Measurements from ENCODE around the gene NPM3.
"Not testable (repeated sequence)": the region's sequence is repeated elsewhere in the genome, so short reads cannot be mapped to it uniquely, and the experiment has no call there.

The NPM3 gene

GRCh38 chr10:101803511-101803910 is 20.3 kb upstream of the NPM3 start:
- DNase-seq (ENCODE audit: low spot score) = no peak

GRCh38 chr10:101797403-101798059 is 14.3 kb upstream of the NPM3 start:
- DNase-seq (ENCODE audit: low spot score) = no peak

DNA sequence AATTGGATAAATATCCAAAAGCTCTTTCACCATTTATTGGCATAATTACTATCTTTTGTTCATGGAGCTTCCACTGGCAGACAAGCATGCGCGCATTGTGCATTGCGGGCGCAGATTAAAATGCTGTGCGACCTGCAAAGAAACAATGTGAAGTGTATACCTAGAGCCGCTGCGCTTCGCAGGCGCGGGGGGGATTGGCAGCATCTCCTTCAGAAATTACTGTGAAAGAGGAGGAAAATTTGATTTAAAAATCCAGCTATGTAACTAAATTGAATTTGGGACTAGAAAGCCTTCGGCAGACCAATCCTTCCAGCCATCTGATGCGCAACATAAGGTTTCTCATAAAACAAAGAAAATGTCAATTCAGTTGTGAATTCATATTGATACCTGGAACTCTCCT is 10.3 kb upstream of the NPM3 start:
- DNase-seq (ENCODE audit: low spot score) = no peak

GRCh38 chr10:101789686-101790085 is 6.4 kb upstream of the NPM3 start:
- DNase-seq (ENCODE audit: low spot score) = no peak

DNA sequence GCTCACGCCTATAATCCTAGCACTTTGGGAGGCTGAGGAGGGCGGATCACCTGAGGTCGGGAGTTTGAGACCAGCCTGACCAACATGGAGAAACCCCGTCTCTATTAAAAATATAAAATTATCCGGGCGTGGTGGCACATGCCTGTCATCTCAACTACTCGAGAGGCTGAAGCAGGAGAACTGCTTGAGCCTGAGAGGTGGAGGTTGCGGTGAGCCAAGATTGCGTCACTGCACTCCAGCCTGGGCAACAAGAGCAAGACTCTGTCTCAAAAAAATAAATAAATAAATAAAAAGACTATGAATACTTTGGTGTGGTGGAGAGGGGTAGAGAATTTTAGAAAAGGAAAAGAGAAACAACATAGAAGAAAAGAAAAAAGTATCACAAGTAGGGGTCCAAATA is 6.0 kb upstream of the NPM3 start:
- not testable (repeated sequence) for DNase-seq (ENCODE audit: low spot score)

GRCh38 chr10:101785801-101786200 is 2.6 kb upstream of the NPM3 start:
- no peak for DNase-seq (ENCODE audit: low spot score)

DNA sequence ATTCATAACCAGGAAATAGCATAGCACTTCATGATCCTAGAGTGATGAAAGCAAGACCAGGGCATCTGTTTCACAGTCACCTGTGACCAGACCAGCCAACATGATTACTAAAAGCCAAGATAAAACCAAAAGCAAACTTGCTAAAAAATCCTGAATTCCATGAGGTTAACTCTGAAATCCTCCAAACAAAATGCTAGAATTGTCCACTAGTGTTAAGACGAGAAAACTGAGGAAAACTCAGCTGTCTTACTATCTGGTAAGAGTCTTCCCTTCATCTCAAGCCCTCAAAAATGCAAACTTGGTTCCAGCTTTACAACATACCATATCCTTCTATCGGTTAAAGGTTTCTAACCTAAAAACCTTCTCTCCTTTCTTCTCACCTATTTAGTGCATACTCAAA is 1.3 kb upstream of the NPM3 start:
- no peak for DNase-seq (ENCODE audit: low spot score)

GRCh38 chr10:101783736-101784118 is 481 bp upstream of the NPM3 start:
- DNase-seq (ENCODE audit: low spot score) = peak; percentile 33

DNA sequence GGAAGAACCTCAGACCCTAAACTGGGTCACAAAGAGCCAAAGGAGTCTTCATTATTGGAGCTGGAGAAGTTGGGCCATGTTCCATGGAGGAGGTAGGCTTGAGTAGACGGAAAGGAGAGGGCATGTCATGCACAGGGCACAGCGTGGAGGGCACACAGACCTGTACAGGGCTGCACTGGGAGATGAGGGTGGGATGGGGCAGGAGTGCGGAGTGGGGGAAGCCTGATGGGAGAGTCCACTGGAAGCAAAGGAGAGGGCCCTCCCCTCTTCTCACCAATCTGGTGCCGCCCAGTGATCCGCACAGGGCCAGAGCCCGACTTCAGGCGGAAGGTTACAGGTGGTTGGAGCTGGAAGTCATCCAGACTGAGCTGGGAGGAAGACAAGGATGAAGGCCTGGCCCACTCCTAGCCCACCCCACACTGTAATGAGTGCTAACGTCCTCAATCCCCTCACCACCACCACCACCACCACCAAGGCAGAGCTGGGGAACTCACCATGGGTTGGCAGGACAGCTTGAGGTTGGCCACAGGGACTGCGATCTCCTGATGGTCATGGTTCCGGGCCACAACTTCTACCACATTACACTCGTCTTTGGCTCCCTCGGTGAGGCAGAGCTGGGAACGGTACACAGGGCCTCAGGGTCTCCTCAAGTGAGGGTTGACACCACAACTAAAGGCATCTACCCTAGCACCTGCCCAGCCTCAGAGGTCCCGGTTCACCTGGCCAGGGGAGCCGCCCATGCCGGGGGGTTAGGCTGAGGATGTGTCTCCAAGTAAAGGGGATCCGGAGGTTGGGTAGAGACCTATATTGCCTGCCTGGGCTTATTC is 1.0 kb downstream of the NPM3 start:
- peak; percentile 13 for DNase-seq (ENCODE audit: low spot score)

GRCh38 chr10:101781655-101781983 is 1.6 kb downstream of the NPM3 start:
- DNase-seq (ENCODE audit: low spot score) = no peak

- peak; percentile 80 for DNase-seq (ENCODE audit: low spot score)
Measured at GRCh38 chr10:101780818-101781654, 2.2 kb downstream of the NPM3 start.

- peak; percentile 24 for DNase-seq (ENCODE audit: low spot score)
Measured at GRCh38 chr10:101780187-101780817, 2.9 kb downstream of the NPM3 start.

DNA sequence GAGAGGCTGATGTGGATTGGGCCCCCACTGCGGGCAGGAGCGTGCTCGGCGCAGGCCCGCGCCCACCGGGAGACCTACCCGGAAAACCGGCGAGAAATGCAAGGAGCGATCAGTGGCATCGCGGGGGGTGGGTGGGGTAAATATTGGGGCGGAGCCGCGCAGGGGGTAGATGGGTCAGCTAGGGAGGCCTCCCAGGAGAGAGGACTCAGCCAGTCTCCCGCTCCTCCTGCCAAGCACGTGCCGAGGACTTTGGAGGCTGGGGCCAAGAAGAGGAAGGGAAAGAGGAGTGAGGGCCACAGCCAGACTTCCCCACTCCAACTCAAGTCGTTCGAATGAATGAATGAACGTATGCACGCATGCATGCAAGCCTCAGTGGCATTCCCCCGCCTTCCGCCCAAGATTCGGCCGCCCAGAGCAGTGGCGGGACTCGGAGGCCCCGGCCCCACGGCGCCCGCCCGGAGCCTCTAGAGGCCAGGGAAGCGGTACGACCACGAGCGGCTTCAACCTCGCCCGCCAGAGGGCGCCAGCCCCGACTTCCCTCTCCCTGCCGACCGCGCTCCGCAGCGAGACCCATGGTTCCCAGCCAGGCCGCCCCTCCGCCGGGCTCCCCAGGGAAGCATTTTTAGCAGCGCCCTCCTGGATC is 3.6 kb downstream of the NPM3 start:
- peak; percentile 81 for DNase-seq (ENCODE audit: low spot score)

DNA sequence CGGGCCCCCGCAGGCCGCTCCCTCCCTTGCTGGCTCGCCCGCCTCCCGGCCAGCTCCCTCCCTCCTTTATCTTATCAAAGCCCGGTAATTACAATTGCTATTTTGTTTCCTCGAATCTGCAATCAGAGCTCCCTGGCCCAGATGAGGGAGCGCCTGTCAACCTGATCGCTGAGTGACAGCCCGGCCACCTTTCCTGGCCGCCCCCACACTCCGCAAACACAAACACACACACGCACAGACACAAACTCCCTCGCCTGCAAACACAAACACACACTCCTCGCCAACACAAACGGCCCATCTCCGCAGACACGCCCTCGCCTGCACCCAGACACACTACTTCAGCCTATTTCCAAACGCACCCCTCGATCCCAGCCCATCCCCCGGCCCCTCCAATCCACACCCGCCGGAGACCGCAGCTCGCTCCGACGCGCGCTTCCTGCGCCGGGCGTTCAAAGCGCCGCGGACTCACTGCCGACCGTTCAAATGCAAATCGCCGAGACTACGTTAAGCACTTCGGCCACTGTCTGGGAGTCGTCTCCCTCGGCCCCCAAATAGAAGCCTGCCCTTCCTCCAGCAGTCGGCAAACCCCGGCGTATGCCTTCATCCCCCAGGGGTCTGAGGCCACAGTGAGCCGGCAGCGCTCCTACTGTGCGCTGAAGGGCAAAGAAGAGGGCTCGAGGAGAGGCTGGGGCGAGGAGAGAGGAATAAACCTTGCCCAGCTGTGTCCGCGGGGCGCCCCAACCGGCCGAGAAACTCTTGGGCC is 4.3 kb downstream of the NPM3 start:
- DNase-seq (ENCODE audit: low spot score) = no peak

DNA sequence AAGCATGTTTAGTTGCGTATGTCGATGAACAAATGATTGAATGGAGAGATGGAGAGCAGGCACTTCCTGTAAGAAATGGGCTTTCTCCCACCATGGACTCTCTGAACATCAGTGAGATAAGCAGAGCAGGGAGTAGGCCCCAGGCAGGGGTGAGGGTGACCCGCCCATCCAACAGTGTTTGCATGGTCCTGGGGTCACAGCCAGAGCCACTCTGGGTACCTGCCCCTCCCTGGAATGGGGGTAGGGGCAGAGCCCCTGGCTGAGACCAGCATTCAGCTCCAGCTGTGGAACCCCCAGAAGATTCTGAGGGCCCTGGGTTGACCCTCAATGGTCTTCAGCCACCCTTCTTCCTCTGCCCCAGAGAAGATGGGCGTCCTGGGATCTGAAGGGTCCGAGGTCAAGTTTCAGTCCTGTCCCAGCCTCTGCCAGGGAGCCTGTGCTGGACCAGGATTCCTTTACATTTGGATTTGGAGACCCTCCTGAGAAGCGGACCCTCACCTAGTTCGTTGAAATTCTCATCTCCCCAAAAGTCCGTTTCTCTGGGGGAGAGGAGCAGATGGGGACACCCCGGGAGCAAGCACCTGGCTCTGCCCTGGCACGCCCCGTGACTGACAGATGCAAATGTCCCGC is 5.0 kb downstream of the NPM3 start:
- DNase-seq (ENCODE audit: low spot score) = no peak

DNA sequence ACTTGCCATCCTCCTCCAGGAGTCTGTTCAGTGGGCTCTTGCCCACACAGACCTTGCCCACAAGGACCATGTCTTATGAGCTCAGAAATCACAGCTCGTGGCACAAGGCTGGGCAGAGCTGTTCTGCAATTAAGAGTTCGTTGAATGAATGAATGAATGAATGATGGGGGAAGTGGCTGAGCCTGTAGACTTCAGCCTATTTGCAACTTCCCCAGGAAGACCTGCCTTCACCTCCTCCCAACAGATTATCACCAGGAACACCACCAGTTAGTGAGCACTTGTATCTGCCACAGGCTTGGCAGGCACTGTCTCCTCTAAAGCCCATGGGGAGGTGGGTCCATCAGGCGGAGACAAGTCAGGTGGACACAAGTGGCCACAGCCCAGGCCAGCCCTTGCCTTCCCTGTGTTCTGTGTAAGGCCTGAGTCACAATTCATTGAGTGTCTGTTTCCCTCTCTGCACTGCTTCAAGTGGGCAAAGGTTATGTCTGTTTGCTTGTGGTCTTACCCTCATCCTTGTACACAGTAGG is 5.6 kb downstream of the NPM3 start:
- no peak for DNase-seq (ENCODE audit: low spot score)

- peak; percentile 24 for DNase-seq (ENCODE audit: low spot score)
Measured at GRCh38 chr10:101776161-101776817, 7.0 kb downstream of the NPM3 start.

GRCh38 chr10:101775273-101776160 is 7.7 kb downstream of the NPM3 start, which contains the start of gene FGF8:
TSS of gene FGF8 (minus strand) at chr10:101776114. CDS start at chr10:101775900, 214 bp downstream.
- peak; percentile 58 for DNase-seq (ENCODE audit: low spot score)
